HAP-1 (cell line): ENCODE data around the gene HSDL2.
"Not testable (repeated sequence)": the region's sequence is repeated elsewhere in the genome, so short reads cannot be mapped to it uniquely, and the experiment has no call there.

Experiments
- DNase-seq, 2 experiments: peaks; one replicate each; pipeline ENCODE4 v3.0.0-alpha.2; 2016 to 2020; ENCODE audit warnings: low spot score in 2 of 2
- H3K27me3 ChIP-seq: fragments of 250-450 bp; sonication (Bioruptor Pico); 2 replicates; pipeline ENCODE4 v1.5.1; 2020; ENCODE audit warnings: low read depth, mild to moderate bottlenecking, moderate library complexity
- H3K36me3 ChIP-seq: fragments of 250-450 bp; sonication (Bioruptor Pico); replicated peaks from 2 replicates; pipeline ENCODE4 v1.5.1; 2020; ENCODE audit warnings: mild to moderate bottlenecking
- H3K4me1 ChIP-seq: fragments of 250-450 bp; sonication (Bioruptor Pico); 2 replicates; pipeline ENCODE4 v1.5.1; 2020; ENCODE audit warnings: mild to moderate bottlenecking
- H3K4me3 ChIP-seq: fragments of 250-450 bp; sonication (Bioruptor Pico); 2 replicates; pipeline ENCODE4 v1.5.1; 2020; ENCODE audit warnings: mild to moderate bottlenecking, moderate library complexity
- H3K9me3 ChIP-seq: fragments of 250-450 bp; sonication (Bioruptor Pico); 2 replicates; pipeline ENCODE4 v1.5.1; 2020; ENCODE audit warnings: mild to moderate bottlenecking, moderate library complexity
- in situ Hi-C: fragments of 300-500 bp; cut with MboI; formaldehyde crosslinking; loops from 3 replicates; pipeline ENCODE4 v1.14.3; 2020; ENCODE audit warnings: low sequenced_read_pairs, inconsistent platforms, mixed read lengths

Gene HSDL2

DNA sequence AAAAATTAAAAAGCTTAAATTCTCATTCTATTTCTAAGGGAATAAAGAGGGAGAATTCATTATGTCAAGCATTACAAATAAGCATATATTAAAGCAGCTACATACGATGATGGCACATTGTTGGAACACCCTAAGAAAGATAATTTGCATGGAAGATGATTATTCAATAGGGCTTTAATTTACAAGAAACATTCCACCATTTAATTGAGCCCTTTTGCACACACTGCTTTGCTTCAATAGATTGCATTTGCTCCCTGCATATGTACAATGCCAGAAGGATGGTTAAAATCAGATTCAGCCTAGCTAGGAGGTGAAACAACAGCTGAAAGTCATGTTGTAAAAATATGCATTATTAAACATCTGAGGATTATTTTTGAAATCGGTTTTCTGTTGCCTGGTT, 128.5 kb downstream of the HSDL2 start:
- no peak overlapping the region for H3K4me3 ChIP-seq
- no peaks in the 10 kb centered on the region for H3K9me3 ChIP-seq
- in situ Hi-C loops: no loop called here
- DNase-seq: peak; percentile 13 to 52
- no peaks in the 10 kb centered on the region for H3K27me3 ChIP-seq
- H3K4me1 ChIP-seq: peaks cover 31% of the 10 kb centered on the region
- H3K36me3 ChIP-seq: no peaks in the 10 kb centered on the region

- peaks cover 16% of the 10 kb centered on the region for H3K4me1 ChIP-seq
- H3K27me3 ChIP-seq, H3K4me3 ChIP-seq, H3K36me3 ChIP-seq, H3K9me3 ChIP-seq, DNase-seq, in situ Hi-C loops: not testable (repeated sequence)
These were observed 132.5 kb downstream of the HSDL2 start for GRCh38 chr9:112512377-112512776.

DNA sequence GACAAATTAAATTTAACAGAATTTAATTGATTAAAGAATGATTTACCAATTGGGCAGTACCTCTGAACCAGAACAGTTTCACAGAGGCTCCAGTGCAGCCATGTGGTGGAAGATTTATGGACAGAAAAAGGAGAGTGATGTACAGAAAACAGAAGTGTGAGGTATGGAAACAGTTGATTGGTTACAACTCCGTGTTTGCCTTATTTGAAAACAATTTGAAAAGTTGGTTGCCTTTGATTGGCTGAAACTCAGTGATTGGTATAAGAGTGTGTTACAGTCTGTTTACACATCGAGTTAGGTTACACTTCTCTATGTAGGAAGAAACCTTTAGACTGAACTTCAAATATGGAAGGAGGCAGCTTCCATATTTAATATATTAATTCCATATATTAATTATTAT, 136.9 kb downstream of the HSDL2 start:
- no peak overlapping the region for H3K4me3 ChIP-seq
- H3K27me3 ChIP-seq: no peaks in the 10 kb centered on the region
- H3K9me3 ChIP-seq: no peaks in the 10 kb centered on the region
- DNase-seq: no peak
- in situ Hi-C loops: no loop called here
- peaks cover 4% of the 10 kb centered on the region for H3K4me1 ChIP-seq
- no peaks in the 10 kb centered on the region for H3K36me3 ChIP-seq

GRCh38 chr9:112520069-112520468, 140.2 kb downstream of the HSDL2 start:
- Histone ChIP-seq H3K36me3 (no peaks in the 10 kb centered on the region), H3K9me3 (no peaks in the 10 kb centered on the region), H3K4me3 (no peak overlapping the region), H3K27me3 (no peaks in the 10 kb centered on the region), H3K4me1 (peaks cover 4% of the 10 kb centered on the region)
- in situ Hi-C loops: no loop called here
- DNase-seq: no peak

GRCh38 chr9:112520656-112521055, 140.7 kb downstream of the HSDL2 start:
- DNase-seq: no peak
- H3K9me3 ChIP-seq: no peaks in the 10 kb centered on the region
- no peaks in the 10 kb centered on the region for H3K27me3 ChIP-seq
- no peak overlapping the region for H3K4me3 ChIP-seq
- H3K4me1 ChIP-seq: peaks cover 4% of the 10 kb centered on the region
- in situ Hi-C loops: no loop called here
- no peaks in the 10 kb centered on the region for H3K36me3 ChIP-seq
